NOMO-1 (cell line): ENCODE results near the gene MDM4.

Experiments used
- DNase-seq, 2 experiments: peaks; one replicate each; lab custom pipeline; 2025; ENCODE audit not compliant: unreplicated experiment in 2 of 2; lab: John Stamatoyannopoulos, UW

MDM4 gene

GRCh38 chr1:204491655-204492054 lies 24.6 kb upstream of the MDM4 start:
- DNase-seq, result no peak

- DNase-seq, result no peak
These were observed 22.8 kb upstream of the MDM4 start for GRCh38 chr1:204493145-204493983.

GRCh38 chr1:204493984-204494280 lies 22.3 kb upstream of the MDM4 start:
- peak; percentile 33 to 46 for DNase-seq

- DNase-seq, result peak; percentile 68 to 79
These were observed 21.7 kb upstream of the MDM4 start, which contains the start of gene PIK3C2B for GRCh38 chr1:204494281-204495077. Gene PIK3C2B (minus strand): TSS chr1:204494805. CDS start chr1:204469802, 25,003 bp downstream.

DNA sequence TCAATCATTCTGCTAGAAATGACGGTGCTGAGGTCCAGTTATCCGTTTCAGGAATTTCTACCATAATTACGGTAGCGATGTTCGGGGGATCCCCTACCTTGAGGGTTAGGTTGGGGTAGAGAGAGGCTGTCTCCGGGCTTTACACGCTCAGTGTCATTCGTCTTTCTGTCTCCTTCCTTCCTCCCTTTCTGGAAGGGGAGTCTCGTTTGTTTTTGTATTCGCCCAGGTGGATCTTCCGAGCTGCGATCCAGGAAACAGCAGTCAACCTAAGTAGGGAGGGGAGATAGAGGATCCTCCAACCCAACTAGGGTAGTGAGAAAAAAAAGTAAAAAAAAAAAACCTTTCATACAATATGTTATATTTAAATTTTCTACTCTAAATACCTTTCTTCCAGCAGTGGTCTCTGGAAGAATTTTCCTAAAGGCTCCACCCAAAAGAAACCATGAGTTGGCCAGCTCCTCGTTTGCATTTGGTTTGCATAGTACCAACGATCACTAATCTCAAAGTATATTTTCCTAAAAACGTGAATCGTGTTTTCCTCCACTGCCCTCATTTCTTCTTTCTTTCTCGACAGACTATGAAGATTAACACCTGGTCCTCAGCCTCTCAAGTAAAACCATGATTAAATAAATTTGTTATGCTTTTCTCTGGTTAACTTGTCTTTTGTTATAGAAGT lies 21.0 kb upstream of the MDM4 start:
- no peak for DNase-seq

DNA sequence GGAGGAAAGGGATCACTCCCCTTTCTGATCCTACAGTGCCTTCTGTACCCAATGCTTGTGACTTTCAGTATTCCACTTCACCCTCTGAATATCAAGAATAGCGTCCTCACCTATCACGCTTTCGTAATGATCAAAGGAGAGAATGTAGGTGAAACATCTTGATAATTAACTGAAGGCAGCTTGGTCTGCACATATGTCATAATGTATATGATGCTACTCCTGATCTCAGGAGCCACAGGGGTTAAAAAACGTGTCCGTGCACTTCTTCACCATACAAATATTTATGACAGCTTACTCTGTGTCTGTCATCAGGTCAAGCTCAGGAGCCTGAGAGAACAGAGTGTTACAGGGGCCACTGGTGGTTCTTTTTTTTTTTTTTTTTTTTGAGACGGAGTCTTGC lies 20.4 kb upstream of the MDM4 start:
- DNase-seq, result no peak

DNA sequence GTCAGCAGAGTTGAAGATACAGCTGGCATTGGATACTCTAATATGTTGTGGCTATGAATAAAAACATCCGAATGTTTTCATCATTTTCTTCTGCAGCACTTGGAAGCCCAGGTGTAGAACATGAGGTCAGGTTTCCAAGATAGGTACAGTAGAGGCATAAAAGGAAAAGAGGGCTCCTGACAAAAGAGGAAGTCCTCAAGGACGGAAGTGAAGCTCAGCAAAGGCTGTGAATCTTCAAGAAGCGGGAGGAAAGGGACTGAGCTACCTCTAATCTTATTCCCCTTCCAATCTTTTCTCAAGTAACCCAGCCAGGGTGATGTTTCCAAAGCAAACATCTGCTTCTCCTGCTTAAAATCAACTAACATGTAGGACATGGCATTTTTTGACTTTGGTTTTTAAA lies 17.2 kb upstream of the MDM4 start:
- DNase-seq, result peak; percentile 9 to 50

GRCh38 chr1:204499511-204500468 lies 16.4 kb upstream of the MDM4 start:
- DNase-seq, result no peak

DNA sequence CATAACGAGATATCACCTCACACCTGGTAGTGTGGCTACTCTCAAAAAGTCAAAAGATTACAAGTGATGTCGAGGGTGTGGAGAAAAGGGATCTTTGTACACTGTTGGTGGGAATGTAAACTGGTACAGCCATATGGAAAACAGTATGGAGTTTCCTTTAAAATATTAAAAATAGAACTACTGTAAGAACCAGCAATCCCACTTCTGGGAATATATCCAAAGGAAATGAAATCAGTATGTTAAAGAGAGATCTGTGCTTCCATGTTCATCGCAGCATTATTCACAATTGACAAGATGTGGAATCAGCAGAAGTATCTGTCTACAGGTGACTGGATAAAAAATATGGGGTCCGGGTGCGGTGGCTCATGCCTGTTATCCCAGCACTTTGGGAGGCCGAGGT lies 14.0 kb upstream of the MDM4 start:
- DNase-seq, result no peak

- peak; percentile 20 to 82 for DNase-seq
These were observed 12.9 kb upstream of the MDM4 start for GRCh38 chr1:204503122-204503912.

DNA sequence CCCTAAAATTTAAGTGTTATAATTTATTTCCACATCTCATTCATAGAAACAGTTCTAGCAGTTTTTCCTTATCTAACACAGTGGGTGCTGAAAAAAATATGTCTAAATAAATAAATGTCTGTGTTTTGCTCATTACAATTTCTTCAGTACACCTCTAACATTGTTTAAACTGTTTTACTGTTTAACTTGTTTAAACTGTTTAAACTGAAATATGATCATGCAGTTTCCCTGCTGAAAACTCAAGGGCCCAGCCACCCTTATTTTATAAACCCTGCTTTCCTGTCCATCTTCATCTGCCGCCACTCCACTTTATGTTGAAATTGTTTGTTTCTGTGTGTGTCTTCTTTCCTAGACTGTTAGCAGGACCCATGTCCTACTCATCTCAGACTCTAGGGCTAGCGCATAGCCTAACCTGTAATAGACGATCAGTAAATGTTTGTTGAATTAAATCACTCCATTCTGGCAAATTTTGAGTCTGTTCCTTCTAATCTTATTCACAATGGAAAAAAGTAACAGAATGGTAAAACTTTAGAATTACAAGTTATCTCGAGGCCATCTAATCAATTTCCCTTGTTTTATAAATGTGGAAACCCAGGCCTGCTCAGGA lies 12.2 kb upstream of the MDM4 start:
- no peak for DNase-seq

GRCh38 chr1:204505674-204506200 lies 10.5 kb upstream of the MDM4 start:
- DNase-seq, result peak in 1 of 2 experiments; percentile 40

DNA sequence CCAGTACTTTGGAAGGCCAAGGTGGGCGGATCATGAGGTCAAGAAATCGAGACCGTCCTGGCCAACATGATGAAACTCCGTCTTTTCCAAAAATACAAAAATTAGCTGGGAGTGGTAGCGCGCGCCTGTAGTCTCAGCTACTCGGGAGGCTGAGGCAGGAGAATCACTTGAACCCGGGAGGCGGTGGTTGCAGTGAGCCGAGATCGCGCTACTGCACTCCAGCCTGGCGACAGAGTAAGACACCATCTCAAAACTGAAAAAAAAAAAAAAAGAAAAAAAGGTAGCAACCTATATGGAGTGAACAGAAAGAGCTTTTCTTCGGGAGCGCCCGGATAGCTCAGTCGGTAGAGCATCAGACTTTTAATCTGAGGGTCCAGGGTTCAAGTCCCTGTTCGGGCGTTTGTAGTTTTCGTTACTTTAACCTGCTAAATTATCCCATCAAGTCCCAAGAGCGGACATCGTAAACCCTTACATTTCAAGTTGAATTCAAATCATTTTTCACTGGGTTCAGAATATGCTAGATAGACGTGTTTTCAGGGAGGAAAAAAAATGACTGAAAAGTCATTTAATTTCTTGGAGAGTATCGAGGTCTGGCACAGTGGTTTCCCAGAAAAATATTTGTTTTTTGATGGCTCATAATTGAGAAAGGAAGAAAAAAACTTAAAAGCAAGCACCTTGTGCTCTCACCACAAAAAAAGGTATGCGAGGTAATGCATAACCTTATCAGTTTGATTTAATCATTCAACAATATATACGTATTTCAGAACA lies 9.8 kb upstream of the MDM4 start:
- peak; percentile 60 to 85 for DNase-seq

DNA sequence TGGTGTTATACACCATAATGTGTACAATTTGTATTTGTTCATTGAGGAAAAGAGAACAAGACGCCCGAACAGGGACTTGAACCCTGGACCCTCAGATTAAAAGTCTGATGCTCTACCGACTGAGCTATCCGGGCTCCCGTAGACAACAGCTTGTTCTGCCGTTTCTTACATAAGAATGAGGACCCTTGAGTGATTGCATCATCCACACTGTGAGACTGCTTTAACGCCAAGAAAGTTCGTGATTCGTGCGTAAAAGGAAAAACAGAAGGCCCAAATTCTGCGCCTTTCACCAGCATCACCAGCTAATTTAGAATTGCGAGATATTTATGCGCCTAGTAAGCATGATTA lies 9.3 kb upstream of the MDM4 start:
- peak; percentile 77 to 87 for DNase-seq

DNA sequence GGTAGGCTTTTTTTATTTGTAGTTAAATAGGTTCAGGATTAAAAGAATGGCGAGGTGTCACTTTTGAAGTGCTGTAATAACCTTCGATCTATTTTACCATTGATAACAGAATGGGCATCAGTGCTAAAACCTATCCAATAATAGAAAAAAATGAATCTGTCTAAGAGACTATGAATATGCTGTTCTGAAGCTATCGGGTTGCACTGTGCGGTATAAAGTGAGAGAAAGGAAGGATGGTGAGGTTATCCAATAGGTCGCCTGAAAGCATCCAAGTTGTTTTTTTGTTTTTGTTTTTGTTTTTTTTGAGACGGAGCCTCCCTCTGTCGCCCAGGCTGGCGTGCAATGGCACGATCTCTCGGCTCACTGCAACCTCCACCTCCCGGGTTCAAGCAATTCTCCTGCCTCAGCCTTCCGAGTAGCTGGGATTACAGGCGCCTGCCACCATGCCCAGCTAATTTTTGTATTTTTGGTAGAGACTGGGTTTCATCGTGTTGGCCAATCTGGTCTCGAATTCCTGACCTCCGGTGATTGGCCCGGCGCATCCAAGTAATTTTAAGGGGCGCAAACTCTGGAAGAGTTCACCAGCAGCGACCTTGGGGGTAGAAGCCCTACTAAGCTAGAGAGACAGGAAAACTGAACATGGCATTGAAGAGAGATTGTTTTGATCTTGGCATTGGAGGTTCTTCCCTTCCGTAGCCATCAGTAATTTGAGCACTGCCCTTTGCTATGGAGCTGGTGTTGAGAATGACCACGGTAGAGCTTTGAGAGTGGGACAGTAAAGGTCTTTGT lies 8.7 kb upstream of the MDM4 start:
- peak; percentile 33 to 47 for DNase-seq

DNA sequence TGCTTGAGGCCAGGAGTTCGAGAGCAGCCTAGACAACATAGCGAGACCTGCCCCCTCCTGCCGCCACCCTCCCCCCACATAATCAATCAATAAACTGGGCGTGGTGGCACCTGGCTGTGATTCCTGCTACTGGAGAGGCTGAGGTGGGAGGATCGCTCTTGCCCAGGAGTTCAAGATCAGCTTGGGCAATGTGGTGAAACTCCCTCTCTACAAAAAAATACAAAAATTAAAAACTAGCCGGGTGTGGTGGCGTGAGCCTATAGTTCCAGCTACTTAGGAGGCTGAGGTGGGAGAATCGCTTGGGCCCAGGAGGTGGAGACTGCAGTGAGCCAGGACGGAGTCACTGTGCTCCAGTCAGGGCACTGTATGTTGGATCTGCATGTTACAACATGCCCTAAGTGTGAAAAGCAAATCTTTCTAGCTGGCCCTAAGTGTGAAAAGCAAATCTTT lies 7.0 kb upstream of the MDM4 start:
- DNase-seq, result no peak

DNA sequence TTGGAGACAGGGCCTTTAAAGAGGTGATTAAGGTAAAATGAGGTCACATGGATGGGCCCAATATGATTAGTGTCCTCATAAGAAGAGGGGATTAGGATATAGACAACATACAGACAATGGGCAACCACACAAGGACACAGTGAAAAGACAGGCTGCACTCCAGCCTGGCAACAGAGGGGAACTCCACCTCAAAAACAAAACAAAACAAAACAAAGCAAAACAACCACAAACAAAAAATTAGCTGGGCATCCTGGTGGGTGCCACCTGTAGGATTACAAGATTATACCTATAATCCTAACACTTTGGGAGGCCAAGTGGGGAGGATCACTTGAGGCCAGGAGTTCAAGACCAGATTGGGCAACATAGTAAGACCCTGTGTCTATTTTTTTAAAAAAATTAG lies 4.8 kb upstream of the MDM4 start:
- DNase-seq, result no peak
